ENCODE data around the gene FA2H. TPM values are rescaled to one million over a fixed set of nuclear protein-coding genes. Genes with fewer than 3 reads are reported as not detected.

The FA2H gene
- total and polyA plus RNA-seq, 2 of the 13 experiments (the other 11 are each of a cell fraction or from before 2014, with no cell fraction given) = 0.20 TPM; not detected in 1

DNA sequence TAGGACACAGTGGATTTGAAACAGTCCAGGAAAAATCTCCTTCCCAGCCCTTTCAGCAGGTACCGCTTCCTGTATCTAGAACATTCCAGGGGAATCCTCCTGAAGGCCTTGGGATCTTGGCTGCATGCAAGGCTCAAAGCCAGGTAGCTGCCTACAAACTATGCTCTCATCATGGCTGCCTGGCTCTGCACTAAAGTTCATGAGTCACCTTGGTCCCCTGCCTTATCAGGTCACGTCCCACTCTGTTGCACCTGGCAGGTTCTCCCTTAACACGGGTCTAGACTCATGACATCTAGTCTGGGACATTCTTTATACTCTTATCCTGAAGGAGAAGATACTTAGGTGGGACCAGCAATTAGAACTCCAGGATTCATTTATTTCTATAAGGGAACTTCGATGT is 15.8 kb downstream of the FA2H start (continued):
- TF ChIP-seq ARID5B (CRISPR knock-in tag; IDR thresholded peaks at IDR 0.05) (no peak), MTF1 (CRISPR knock-in tag; IDR thresholded peaks at IDR 0.05) (no peak)

DNA sequence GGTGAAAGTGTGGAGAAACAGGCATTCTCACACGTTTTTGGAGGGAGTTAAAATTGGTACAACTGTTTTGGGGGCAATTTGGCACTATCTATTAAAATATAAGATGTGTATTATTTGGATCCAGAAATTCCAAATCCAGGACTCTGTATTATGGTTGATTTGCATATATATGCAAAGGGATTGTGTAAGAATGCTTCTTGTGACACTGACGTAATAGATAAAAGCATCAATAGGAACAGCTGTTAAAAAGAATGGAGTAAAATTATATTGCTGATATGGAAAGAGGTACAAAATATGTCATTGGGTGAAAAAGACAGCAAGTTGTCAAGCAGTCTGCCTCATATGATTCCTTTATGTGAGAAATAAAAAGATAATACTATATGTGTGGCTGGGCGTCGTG is 17.3 kb downstream of the FA2H start:
- FAIRE-seq (no peak), DNase-seq (ENCODE audit: low spot score) (no peak), ATAC-seq (no peak)
- POLR2A ChIA-PET = no interaction called here
- Histone ChIP-seq H3K4me2 (ENCODE audit: low read depth, low read length) (no peak overlapping the region), H3K9me3 (ENCODE audit: low read length) (no peaks in the 10 kb centered on the region), H3K27ac (ENCODE audit: extremely low read length, insufficient read depth, low read length) (no peak overlapping the region), H3K9ac (ENCODE audit: insufficient read depth, low read depth, low read length) (no peak overlapping the region), H3K4me1 (ENCODE audit: insufficient read depth, low read length) (no peaks in the 10 kb centered on the region), H3K79me2 (ENCODE audit: insufficient read depth, low read length) (no peaks in the 10 kb centered on the region), H3K27me3 (ENCODE audit: control insufficient read depth in 1 of 2, insufficient read depth in 2 of 2, low read length in 2 of 2) (peaks cover 5 to 51% of the 10 kb centered on the region in 2 experiments; a peak in 4 of 5 replicates), H3K36me3 (replicated peaks in 1 of 2; ENCODE audit: control insufficient read depth in 1 of 2, insufficient read depth in 2 of 2, low read length in 2 of 2) (no peaks in the 10 kb centered on the region), H3K4me3 (replicated peaks in 1 of 3; ENCODE audit: insufficient read depth in 1 of 3, low read depth in 2 of 3, low read length in 3 of 3) (no peak overlapping the region), H4K20me1 (ENCODE audit: insufficient read depth, low read length) (no peaks in the 10 kb centered on the region), H2AFZ (ENCODE audit: low read length) (no peak overlapping the region)
- in situ Hi-C loops (cut with HindIII; ENCODE audit: extremely low pct_ligation_motif_present, low pct_unique_long_range_greater_than_20kb) (no loop called here), intact Hi-C loops (cut with micrococcal nuclease; ENCODE audit: unreplicated experiment) (no loop called here)
- no TSS peak for BruUV-seq (replicated peaks)
- 21% methylated on average over 4 of the region's 4 CpGs for WGBS (ENCODE audit: low lambda C conversion rate)
- no peak for TF ChIP-seq SATB2 (CRISPR knock-in tag; IDR thresholded peaks at IDR 0.05)
- no peak for TF ChIP-seq ZNF510 (CRISPR knock-in tag; IDR thresholded peaks at IDR 0.05; ENCODE audit: low read depth)
- peak; percentile 30; the same call in 1 of the 2 replicates for TF ChIP-seq CEBPB (IDR thresholded peaks at IDR 0.05; ENCODE audit: borderline replicate concordance, low read depth, low read length)
- TF ChIP-seq KDM1A (CRISPR knock-in tag; IDR thresholded peaks at IDR 0.05) = no peak
- TF ChIP-seq ZNF629 (CRISPR knock-in tag; conservative IDR thresholded peaks at IDR 0.05) = no peak
- CTCF ChIA-PET (ENCODE audit: low intra/inter-chr PET ratio, low total read pairs) = no interaction called here
